Calu3 (cell line): ENCODE measurements around the gene CAPN15. TPM values are rescaled to one million over a fixed set of nuclear protein-coding genes. Genes with fewer than 3 reads are reported as not detected.

Experiments used
- BruUV-seq: library from RNA; stranded (reverse); fragments of 400-500 nt; replicated peaks from 2 replicates; lab custom pipeline; 2021; lab: Mats Ljungman, UMichigan
- CTCF ChIA-PET: fragments of 300-600 bp; sonication (Branson Sonifier 250); formaldehyde crosslinking; loops from one replicate; lab custom pipeline; 2022; ENCODE audit warnings: antibody characterized with exemption; lab: Charles Lee
- DNase-seq: peaks from one replicate; pipeline ENCODE4 v3.0.0; 2022
- H3K27ac Mint-ChIP-seq: one replicate; pipeline ENCODE4 v1.8.0; 2022; ENCODE audit warnings: mixed read lengths; ENCODE audit not compliant: unreplicated experiment
- H3K27me3 Mint-ChIP-seq: one replicate; pipeline ENCODE4 v1.8.0; 2022; ENCODE audit warnings: mixed read lengths; ENCODE audit not compliant: unreplicated experiment
- H3K36me3 Mint-ChIP-seq: one replicate; pipeline ENCODE4 v1.8.0; 2022; ENCODE audit warnings: mild to moderate bottlenecking, moderate library complexity, mixed read lengths; ENCODE audit not compliant: insufficient read depth, unreplicated experiment
- H3K4me1 Mint-ChIP-seq: one replicate; pipeline ENCODE4 v1.8.0; 2022; ENCODE audit warnings: mild to moderate bottlenecking, low read depth, mixed read lengths; ENCODE audit not compliant: unreplicated experiment
- H3K4me3 Mint-ChIP-seq: one replicate; pipeline ENCODE4 v1.8.0; 2022; ENCODE audit warnings: mild to moderate bottlenecking, low read depth, moderate library complexity, mixed read lengths; ENCODE audit not compliant: unreplicated experiment
- H3K9me3 Mint-ChIP-seq: one replicate; pipeline ENCODE4 v1.8.0; 2022; ENCODE audit warnings: low read depth, mixed read lengths; ENCODE audit not compliant: unreplicated experiment
- CTCF ChIP-seq: fragments of 200-600 bp; IDR thresholded peaks from one replicate; pipeline ENCODE4 v1.8.0; 2022; ENCODE audit warnings: antibody characterized with exemption; ENCODE audit not compliant: unreplicated experiment
- intact Hi-C: fragments of 100-400 bp; cut with micrococcal nuclease; formaldehyde crosslinking; loops from one replicate; pipeline ENCODE4 v1.10.0; 2022; ENCODE audit not compliant: unreplicated experiment
- total RNA-seq: library from RNA; stranded (reverse); gene quantifications from 2 replicates; pipeline ENCODE4 v1.2.3, GENCODE V29; 2022

The CAPN15 gene
- total RNA-seq, 1 experiment from 2014 or later: 108 TPM

DNA sequence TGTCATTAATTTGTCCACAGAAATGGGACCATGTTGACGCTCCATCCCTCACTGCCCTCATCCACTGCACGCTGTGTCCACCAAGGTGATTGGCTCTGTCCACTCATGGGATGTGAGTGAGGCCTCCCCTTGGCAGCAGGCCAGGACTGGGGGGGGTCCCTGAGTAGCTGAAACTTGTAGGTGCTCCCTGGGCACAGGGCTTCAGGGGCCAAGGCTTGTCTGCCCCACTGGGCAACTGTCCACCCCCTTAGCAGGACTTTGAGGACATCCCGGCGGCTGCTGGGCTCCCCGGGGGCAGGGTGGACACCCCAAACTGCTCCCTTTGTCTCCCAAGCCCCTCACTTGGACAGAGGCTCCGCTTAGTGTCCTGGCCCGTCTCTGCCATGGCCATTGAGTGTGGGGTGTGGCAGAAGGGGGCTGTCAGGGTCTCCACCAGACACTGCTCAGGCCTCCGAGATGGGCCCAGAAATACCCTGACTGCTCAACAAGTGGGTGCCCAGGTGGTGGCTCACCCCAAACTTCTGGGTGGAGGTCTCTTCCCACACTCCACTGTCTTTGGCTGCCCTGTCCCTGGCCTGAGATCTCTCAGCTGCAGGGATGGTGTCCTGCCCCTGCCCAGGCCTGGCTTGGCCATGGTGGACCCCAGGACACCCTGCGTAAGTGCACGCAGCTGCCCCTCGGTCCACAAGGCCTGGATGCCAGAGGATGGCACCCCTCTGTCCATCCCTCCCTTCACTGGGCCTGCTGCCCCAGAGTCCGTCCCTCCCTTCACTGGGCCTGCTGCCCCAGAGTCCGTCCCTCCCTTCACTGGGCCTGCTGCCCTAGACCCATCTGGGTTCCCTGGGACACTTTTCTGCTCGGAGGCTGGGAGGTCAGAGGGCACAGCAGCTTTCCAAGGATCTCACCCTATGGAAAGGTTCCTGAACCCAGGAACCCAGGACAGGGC is 59.4 kb downstream of the CAPN15 start:
- CTCF ChIA-PET: interaction anchor here (0.7 kb wide), 1 partner anchor 10 kb away, joined by 4 read pairs; no protein-coding TSS in a partner anchor
- peaks cover 94% of the 10 kb centered on the region for H3K36me3 Mint-ChIP-seq
- intact Hi-C loops: no loop called here
- peak overlapping the region; percentile 97 for H3K27ac Mint-ChIP-seq
- no peak for TF ChIP-seq CTCF
- no TSS peak for BruUV-seq
- H3K4me3 Mint-ChIP-seq: peak overlapping the region; percentile 92
- peaks cover 41% of the 10 kb centered on the region for H3K4me1 Mint-ChIP-seq
- DNase-seq: no peak
- no peaks in the 10 kb centered on the region for H3K27me3 Mint-ChIP-seq
- H3K9me3 Mint-ChIP-seq: no peaks in the 10 kb centered on the region

DNA sequence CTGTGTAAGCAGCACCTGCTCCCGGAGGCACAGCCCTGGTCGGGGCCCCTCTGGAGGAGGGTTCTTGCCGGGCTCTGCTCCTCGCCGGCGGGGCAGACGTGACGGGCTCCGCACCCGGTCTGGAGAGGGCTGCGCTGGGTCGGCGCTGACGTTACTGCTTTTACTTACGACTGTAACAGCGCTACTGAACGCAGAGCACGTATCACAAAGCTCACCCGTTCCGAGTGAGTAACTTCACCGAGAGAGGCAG is 61.1 kb downstream of the CAPN15 start:
- no peak for TF ChIP-seq CTCF
- H3K9me3 Mint-ChIP-seq: no peaks in the 10 kb centered on the region
- peak overlapping the region; percentile 92 for H3K4me3 Mint-ChIP-seq
- no peaks in the 10 kb centered on the region for H3K27me3 Mint-ChIP-seq
- H3K4me1 Mint-ChIP-seq: peaks cover 57% of the 10 kb centered on the region
- BruUV-seq: no TSS peak
- peak; percentile 50 for DNase-seq
- intact Hi-C loops: no loop called here
- H3K27ac Mint-ChIP-seq: peak overlapping the region; percentile 97
- CTCF ChIA-PET: interaction anchor here (1.0 kb wide), 1 partner anchor 54 kb away, joined by 3 read pairs; no protein-coding TSS in a partner anchor
- peaks cover 93% of the 10 kb centered on the region for H3K36me3 Mint-ChIP-seq

DNA sequence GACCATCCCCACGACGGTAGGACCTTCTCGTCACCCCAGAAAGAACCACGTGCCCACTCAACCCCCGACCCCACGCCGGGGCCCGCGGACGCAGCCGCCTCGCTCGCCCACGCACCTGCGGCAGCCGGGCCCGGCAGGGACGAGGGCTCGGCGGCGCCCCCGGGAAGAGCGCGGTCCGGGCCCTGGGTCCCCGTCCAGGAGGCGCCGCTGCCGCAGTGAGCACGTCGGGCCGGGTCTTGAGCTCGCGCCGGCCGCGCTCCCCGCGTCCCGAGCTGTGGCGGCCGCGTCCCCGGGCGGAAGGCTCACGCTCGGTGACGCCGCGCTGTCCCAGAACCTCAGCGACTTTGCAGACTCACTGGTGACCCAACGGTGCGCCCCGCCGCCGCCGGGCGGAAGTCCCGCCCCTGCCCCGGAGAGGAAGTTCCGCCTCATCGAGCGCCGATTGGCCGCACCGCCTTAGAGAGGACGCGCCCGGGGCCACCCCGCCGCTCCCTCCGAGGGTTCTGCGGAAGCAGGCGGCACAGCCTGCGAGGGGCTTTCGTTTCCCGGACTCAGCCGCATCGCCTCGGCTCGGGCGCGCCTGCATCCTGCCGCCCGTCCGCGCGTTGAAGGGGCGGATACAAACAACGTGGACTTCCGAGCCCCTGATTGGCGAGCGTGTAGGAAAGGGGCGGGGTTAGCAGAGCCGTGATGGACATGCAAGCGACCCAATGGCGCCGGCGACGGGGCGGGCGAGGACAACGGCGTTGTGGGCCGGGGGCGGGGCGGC is 61.6 kb downstream of the CAPN15 start:
- no peaks in the 10 kb centered on the region for H3K9me3 Mint-ChIP-seq
- no TSS peak for BruUV-seq
- H3K4me3 Mint-ChIP-seq: peak overlapping the region; percentile 92
- H3K27ac Mint-ChIP-seq: peak overlapping the region; percentile 97
- CTCF ChIA-PET: interaction anchor here (1.0 kb wide), 1 partner anchor 55 kb away, joined by 3 read pairs; no protein-coding TSS in a partner anchor
- peak; percentile 99 for DNase-seq
- intact Hi-C loops: no loop called here
- TF ChIP-seq CTCF: no peak
- no peaks in the 10 kb centered on the region for H3K27me3 Mint-ChIP-seq
- H3K36me3 Mint-ChIP-seq: peaks cover 93% of the 10 kb centered on the region
- peaks cover 62% of the 10 kb centered on the region for H3K4me1 Mint-ChIP-seq

GRCh38 chr16:589658-590187 is 62.2 kb downstream of the CAPN15 start, which contains the start of gene RAB40C:
Gene RAB40C, plus strand, starts transcription at chr16:590066. Its CDS starts 226 bp downstream, at chr16:590292.
- peak; percentile 99 for DNase-seq
- Mint-ChIP-seq H3K4me1 (peaks cover 69% of the 10 kb centered on the region), H3K36me3 (peaks cover 93% of the 10 kb centered on the region), H3K27me3 (no peaks in the 10 kb centered on the region), H3K4me3 (peak within 1 kb of the TSS; percentile 92), H3K27ac (peak within 1 kb of the TSS; percentile 97), H3K9me3 (no peaks in the 10 kb centered on the region)
- CTCF ChIA-PET: no interaction called here
- BruUV-seq: no TSS peak
- intact Hi-C loops: no loop called here
- no peak for TF ChIP-seq CTCF
